ENCODE data around the gene RASSF5. TPM values are rescaled to one million over a fixed set of nuclear protein-coding genes. Genes with fewer than 3 reads are reported as not detected.

RASSF5 gene
- total and polyA plus RNA-seq, 10 of the 15 experiments (the other 5 are each of a cell fraction or from before 2014, with no cell fraction given) = 14.0 to 89.6 (median 68.9) TPM

- no peak for TF ChIP-seq ZNF24 (IDR thresholded peaks at IDR 0.05)
- no peak for TF ChIP-seq TCF3 (IDR thresholded peaks at IDR 0.05; ENCODE audit: borderline replicate concordance, insufficient read depth, low read depth, low read length)
- TF ChIP-seq CBFB (IDR thresholded peaks at IDR 0.05; ENCODE audit: low read depth) = no peak
- no peak for TF ChIP-seq ZNF622 (IDR thresholded peaks at IDR 0.05)
- no peak for TF ChIP-seq ZNF592 (IDR thresholded peaks at IDR 0.05)
- TF ChIP-seq HCFC1 (IDR thresholded peaks at IDR 0.05; ENCODE audit: low read length) = no peak
- no peak for TF ChIP-seq JUND (IDR thresholded peaks at IDR 0.05; ENCODE audit: low read depth, low read length)
- TF ChIP-seq ZNF687 (IDR thresholded peaks at IDR 0.05) = no peak
- peak; percentile 27; the same call in 1 of the 2 replicates for TF ChIP-seq PKNOX1 (IDR thresholded peaks at IDR 0.05)
- TF ChIP-seq MXI1 (IDR thresholded peaks at IDR 0.05; ENCODE audit: low read depth, low read length) = no peak
- no peak for TF ChIP-seq SPI1 (IDR thresholded peaks at IDR 0.05; ENCODE audit: borderline replicate concordance, insufficient read depth, low read depth, low read length)
- no peak for TF ChIP-seq SMARCA5 (IDR thresholded peaks at IDR 0.05)
- no peak for TF ChIP-seq CBX5 (IDR thresholded peaks at IDR 0.05; ENCODE audit: low read depth)
- TF ChIP-seq NKRF (conservative IDR thresholded peaks at IDR 0.05) = no peak
- no peak for TF ChIP-seq STAT1 (conservative IDR thresholded peaks at IDR 0.05)
- TF ChIP-seq TCF12 (IDR thresholded peaks at IDR 0.05; ENCODE audit: low read depth, low read length) = 0 out of 2 replicates have a peak, but pooled peaks have one; percentile 15
- no peak for TF ChIP-seq ESRRA (IDR thresholded peaks at IDR 0.05; ENCODE audit: low read length)
- no peak for TF ChIP-seq SIN3A (IDR thresholded peaks at IDR 0.05; ENCODE audit: low read depth, low read length)
- TF ChIP-seq KLF5 (IDR thresholded peaks at IDR 0.05; ENCODE audit: partially characterized antibody) = no peak
Observed at GRCh38 chr1:206472454-206472853, 34.9 kb upstream of the RASSF5 start (continued).
